OCI-LY1 (cell line): ENCODE data around the gene HTR3B.

ENCODE experiments used
- EZH2 ChIP-seq: fragments of 200-600 bp; sonication (generic), shearing (Covaris generic); IDR thresholded peaks from 2 replicates; pipeline ENCODE4 v1.8.0; 2017; ENCODE audit warnings: borderline replicate concordance, mixed run types, mild to moderate bottlenecking, antibody characterized with exemption, low read length, moderate library complexity, mixed read lengths
- TF ChIP-seq, protein P1 (sequence below): fragments of 200-600 bp; sonication (generic), shearing (Covaris generic); IDR thresholded peaks from 2 replicates; pipeline ENCODE4 v1.5.1; 2017; ENCODE audit warnings: mild to moderate bottlenecking, antibody characterized with exemption, low read length, moderate library complexity, mixed read lengths

DNA sequence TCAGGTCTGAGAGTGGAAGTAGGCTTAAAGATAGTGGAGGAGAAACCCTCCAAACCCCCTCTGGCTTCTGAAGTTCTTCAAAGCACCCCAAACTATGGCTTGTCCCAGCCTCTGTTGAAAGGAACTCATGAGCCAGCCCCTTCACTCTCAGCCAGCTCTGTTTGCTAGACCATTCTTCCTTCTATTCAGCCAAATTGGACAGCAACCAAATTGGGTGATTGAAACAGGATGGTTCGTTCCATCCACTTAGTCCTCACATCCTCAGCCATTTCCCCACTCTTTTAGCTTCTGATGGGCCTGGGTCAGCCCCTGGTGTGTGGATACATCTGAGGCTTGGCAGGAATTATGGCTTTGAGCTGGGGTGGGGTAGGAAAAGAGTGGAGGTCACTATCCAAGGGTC lies 74.8 kb downstream of the HTR3B start:
- TF ChIP-seq, protein P1, sequence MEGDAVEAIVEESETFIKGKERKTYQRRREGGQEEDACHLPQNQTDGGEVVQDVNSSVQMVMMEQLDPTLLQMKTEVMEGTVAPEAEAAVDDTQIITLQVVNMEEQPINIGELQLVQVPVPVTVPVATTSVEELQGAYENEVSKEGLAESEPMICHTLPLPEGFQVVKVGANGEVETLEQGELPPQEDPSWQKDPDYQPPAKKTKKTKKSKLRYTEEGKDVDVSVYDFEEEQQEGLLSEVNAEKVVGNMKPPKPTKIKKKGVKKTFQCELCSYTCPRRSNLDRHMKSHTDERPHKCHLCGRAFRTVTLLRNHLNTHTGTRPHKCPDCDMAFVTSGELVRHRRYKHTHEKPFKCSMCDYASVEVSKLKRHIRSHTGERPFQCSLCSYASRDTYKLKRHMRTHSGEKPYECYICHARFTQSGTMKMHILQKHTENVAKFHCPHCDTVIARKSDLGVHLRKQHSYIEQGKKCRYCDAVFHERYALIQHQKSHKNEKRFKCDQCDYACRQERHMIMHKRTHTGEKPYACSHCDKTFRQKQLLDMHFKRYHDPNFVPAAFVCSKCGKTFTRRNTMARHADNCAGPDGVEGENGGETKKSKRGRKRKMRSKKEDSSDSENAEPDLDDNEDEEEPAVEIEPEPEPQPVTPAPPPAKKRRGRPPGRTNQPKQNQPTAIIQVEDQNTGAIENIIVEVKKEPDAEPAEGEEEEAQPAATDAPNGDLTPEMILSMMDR, result no peak
- TF ChIP-seq EZH2, result no peak
